Natural killer cell (primary cell): ENCODE data around the gene FCN2. TPM values are rescaled to one million over a fixed set of nuclear protein-coding genes. Genes with fewer than 3 reads are reported as not detected.

Experiments used
- ATAC-seq, 3 donors: fragments of 150-1000 bp in 2 of 3; fragments of 200-7000 bp in 1 of 3; cut with Tn5 transposase; 1 replicate in 1 of 3; 2 replicates in 2 of 3; pipeline ENCODE4 v1.10.0; 2021; ENCODE audit warnings: mild to moderate bottlenecking in 2 of 3, moderate library complexity in 2 of 3
- DNase-seq, 2 donors: peaks; one replicate each; pipeline versions ENCODE4 v3.0.0 to v3.0.0-alpha.2; 2013 to 2021; ENCODE audit warnings: mixed read lengths in 1 of 2
- H3K27ac ChIP-seq: one replicate; pipeline ENCODE4 v1.5.1; 2013; ENCODE audit warnings: mild to moderate bottlenecking, low read length
- H3K27me3 ChIP-seq: one replicate; pipeline ENCODE4 v1.6.1; 2013; ENCODE audit warnings: low read length; ENCODE audit not compliant: control insufficient read depth, insufficient read depth
- H3K36me3 ChIP-seq: one replicate; pipeline ENCODE4 v1.6.1; 2013; ENCODE audit warnings: low read length; ENCODE audit not compliant: control insufficient read depth, insufficient read depth
- H3K4me1 ChIP-seq: one replicate; pipeline ENCODE4 v1.6.1; 2013; ENCODE audit warnings: low read length; ENCODE audit not compliant: control insufficient read depth, insufficient read depth
- H3K4me3 ChIP-seq: one replicate; pipeline ENCODE4 v1.5.1; 2013; ENCODE audit warnings: low read length
- H3K9me3 ChIP-seq: one replicate; pipeline ENCODE4 v1.6.1; 2013; ENCODE audit warnings: low read length; ENCODE audit not compliant: control insufficient read depth, insufficient read depth
- H3K27ac Mint-ChIP-seq, 2 donors: one replicate each; pipeline ENCODE4 v1.8.0; 2022; ENCODE audit warnings: mild to moderate bottlenecking in 2 of 2, mixed read lengths in 2 of 2, moderate library complexity in 1 of 2
- H3K27me3 Mint-ChIP-seq, 2 donors: one replicate each; pipeline ENCODE4 v1.8.0; 2022; ENCODE audit warnings: low read depth in 2 of 2, mixed read lengths in 2 of 2
- H3K36me3 Mint-ChIP-seq: one replicate; pipeline ENCODE4 v1.8.0; 2022; ENCODE audit warnings: mixed read lengths
- H3K4me1 Mint-ChIP-seq, 2 donors: one replicate each; pipeline ENCODE4 v1.8.0; 2022; ENCODE audit warnings: mixed read lengths in 2 of 2
- H3K4me3 Mint-ChIP-seq: one replicate; pipeline ENCODE4 v1.8.0; 2022; ENCODE audit warnings: mild to moderate bottlenecking, moderate library complexity, mixed read lengths
- H3K9me3 Mint-ChIP-seq, 2 donors: one replicate each; pipeline ENCODE4 v1.8.0; 2022; ENCODE audit warnings: mixed read lengths in 2 of 2
- whole genome bisulfite sequencing: methylation state at CpG from one replicate; pipeline ENCODE4 v1.1.7; 2013; ENCODE audit warnings: missing lambda C conversion rate; ENCODE audit not compliant: insufficient coverage; 5-methylcytosine and 5-hydroxymethylcytosine counted together
- intact Hi-C: fragments of 100-400 bp; cut with micrococcal nuclease; formaldehyde crosslinking; loops from one replicate; pipeline ENCODE4 v1.14.2; 2022
- total RNA-seq, 4 donors: library from RNA; stranded (reverse); fragments of 120-200 nt in 1 of 4; gene quantifications; one replicate each; pipeline versions ENCODE4 v1.2.3 to v1.2.4, GENCODE V29; 2013 to 2022
- TF ChIP-seq, protein P1 (sequence below): fragments of 200-600 bp; IDR thresholded peaks from one replicate; pipeline ENCODE4 v1.8.0; 2022; ENCODE audit warnings: antibody characterized with exemption

The FCN2 gene
- total RNA-seq, 3 donors from 2014 or later (not counting 1 experiment from before 2014, with no cell fraction given), result not detected

DNA sequence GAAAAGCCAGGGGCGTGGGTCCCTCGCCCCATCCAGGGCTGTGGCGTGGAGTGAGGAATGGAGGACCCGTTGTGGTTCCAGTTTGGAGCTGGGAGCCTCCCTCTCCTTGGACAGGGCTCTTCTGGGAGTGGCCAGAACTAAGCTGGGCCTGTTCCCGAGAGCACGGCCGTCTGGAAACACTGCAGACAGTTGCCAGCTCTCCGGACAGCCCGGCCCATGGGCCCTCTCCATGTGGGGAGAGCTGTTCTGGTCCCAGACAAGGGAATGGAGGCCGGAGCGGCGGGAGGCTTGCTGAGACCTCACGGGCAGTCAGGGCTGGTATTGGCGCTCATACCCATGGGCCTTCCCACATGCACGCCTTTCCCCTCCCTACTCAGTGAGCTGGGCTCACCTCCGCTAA, 45.2 kb upstream of the FCN2 start:
- Histone ChIP-seq H3K4me1 (no peaks in the 10 kb centered on the region), H3K27ac (no peak overlapping the region), H3K4me3 (no peak overlapping the region), H3K9me3 (no peaks in the 10 kb centered on the region), H3K36me3 (no peaks in the 10 kb centered on the region), H3K27me3 (no peaks in the 10 kb centered on the region)
- no peak for ATAC-seq
- TF ChIP-seq, protein P1, sequence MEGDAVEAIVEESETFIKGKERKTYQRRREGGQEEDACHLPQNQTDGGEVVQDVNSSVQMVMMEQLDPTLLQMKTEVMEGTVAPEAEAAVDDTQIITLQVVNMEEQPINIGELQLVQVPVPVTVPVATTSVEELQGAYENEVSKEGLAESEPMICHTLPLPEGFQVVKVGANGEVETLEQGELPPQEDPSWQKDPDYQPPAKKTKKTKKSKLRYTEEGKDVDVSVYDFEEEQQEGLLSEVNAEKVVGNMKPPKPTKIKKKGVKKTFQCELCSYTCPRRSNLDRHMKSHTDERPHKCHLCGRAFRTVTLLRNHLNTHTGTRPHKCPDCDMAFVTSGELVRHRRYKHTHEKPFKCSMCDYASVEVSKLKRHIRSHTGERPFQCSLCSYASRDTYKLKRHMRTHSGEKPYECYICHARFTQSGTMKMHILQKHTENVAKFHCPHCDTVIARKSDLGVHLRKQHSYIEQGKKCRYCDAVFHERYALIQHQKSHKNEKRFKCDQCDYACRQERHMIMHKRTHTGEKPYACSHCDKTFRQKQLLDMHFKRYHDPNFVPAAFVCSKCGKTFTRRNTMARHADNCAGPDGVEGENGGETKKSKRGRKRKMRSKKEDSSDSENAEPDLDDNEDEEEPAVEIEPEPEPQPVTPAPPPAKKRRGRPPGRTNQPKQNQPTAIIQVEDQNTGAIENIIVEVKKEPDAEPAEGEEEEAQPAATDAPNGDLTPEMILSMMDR, result no peak
- DNase-seq, result no peak
- Mint-ChIP-seq H3K27ac (no peak overlapping the region), H3K4me3 (no peak overlapping the region), H3K27me3 (no peaks in the 10 kb centered on the region), H3K9me3 (no peaks in the 10 kb centered on the region), H3K36me3 (no peaks in the 10 kb centered on the region), H3K4me1 (no peaks in the 10 kb centered on the region)
- 87% methylated on average over 16 of the region's 16 CpGs for WGBS
- intact Hi-C loops, result no loop called here

DNA sequence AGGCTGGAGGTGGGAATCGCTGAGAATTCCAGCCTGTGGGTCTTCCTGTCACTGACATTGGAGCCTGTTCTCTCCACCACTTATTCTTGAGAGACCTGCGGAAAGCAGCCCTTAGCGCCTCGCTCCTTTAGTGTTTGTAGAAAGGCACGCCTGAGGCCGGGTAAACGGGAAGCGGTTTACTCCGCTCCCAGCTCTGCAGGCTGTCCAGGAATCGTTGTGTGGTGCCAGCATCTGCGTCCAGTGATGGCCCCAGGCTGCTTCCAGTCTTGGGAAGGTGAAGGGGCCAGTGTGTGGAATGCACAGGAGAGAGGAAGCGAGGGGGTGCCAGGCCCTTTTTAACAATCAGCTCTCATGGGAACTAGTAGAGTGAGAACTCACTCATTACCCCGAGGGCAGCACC, 44.6 kb upstream of the FCN2 start:
- Histone ChIP-seq H3K9me3 (no peaks in the 10 kb centered on the region), H3K4me3 (no peak overlapping the region), H3K4me1 (no peaks in the 10 kb centered on the region), H3K36me3 (no peaks in the 10 kb centered on the region), H3K27me3 (no peaks in the 10 kb centered on the region), H3K27ac (no peak overlapping the region)
- 94% methylated on average over 13 of the region's 13 CpGs for WGBS
- H3K27me3 Mint-ChIP-seq, result no peaks in the 10 kb centered on the region
- no peaks in the 10 kb centered on the region for H3K9me3 Mint-ChIP-seq
- no peak for ATAC-seq
- H3K4me1 Mint-ChIP-seq, result no peaks in the 10 kb centered on the region
- H3K4me3 Mint-ChIP-seq, result no peak overlapping the region
- no peak for DNase-seq
- no peak overlapping the region for H3K27ac Mint-ChIP-seq
- intact Hi-C loops, result no loop called here
- TF ChIP-seq, protein P1, result no peak
- H3K36me3 Mint-ChIP-seq, result no peaks in the 10 kb centered on the region

DNA sequence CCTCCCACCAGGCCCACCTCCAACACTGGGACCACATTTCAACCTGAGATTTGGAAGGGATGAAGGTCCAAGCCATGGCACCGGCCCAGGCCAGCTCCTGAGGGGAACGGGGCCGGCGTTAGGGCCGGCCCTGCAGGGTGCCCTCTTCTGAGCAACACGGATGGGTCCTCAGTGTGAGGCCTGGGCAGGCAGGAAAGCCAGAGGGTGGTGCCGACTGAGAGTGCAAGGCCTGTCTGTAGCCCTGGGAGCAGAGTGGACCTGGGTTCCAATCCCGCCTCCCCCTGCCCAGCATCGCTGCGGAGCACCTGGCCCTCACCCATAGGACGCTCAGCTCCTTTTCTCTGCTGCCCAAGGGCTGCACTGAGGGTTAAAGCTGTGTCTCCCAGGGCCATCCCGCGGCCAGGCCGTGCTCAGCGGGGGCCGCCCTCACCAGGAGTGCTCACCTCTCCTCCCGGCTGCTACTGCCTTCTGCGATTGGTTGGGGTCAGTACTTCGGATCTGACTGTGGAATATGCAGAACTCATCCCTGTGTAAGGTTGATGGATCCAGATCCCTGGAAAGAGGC, 44.1 kb upstream of the FCN2 start:
- DNase-seq (no peak), ATAC-seq (no peak)
- no peak overlapping the region for H3K27ac ChIP-seq
- Mint-ChIP-seq H3K9me3 (no peaks in the 10 kb centered on the region), H3K36me3 (no peaks in the 10 kb centered on the region), H3K4me1 (no peaks in the 10 kb centered on the region), H3K27me3 (no peaks in the 10 kb centered on the region), H3K4me3 (no peak overlapping the region), H3K27ac (no peak overlapping the region)
- WGBS, result 90% methylated on average over 19 of the region's 19 CpGs
- intact Hi-C loops, result no loop called here
- H3K36me3 ChIP-seq, result no peaks in the 10 kb centered on the region
- no peak overlapping the region for H3K4me3 ChIP-seq
- H3K9me3 ChIP-seq, result no peaks in the 10 kb centered on the region
- TF ChIP-seq, protein P1, result no peak
- H3K27me3 ChIP-seq, result no peaks in the 10 kb centered on the region
- no peaks in the 10 kb centered on the region for H3K4me1 ChIP-seq

DNA sequence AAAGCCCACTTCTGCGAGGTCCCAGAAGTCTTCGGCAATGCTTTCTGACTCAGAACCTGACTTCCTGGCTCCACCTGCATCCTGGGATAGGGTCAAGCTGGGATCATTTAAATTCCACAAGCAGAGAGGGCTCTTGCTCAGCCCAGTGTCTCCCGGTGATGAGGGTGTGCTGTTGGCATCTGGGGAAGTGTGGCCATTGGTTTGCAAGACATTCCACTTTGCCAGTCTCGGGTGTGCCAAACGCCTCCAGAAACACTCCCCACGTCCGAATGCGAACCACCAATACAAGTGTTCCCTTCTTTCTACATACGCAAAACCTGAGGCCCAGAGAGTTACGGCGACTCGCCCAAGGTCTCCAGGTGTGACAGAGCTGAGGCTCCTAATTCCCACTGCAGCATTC, 43.1 kb upstream of the FCN2 start:
- Histone ChIP-seq H3K27me3 (no peaks in the 10 kb centered on the region), H3K4me3 (no peak overlapping the region), H3K27ac (no peak overlapping the region), H3K36me3 (no peaks in the 10 kb centered on the region), H3K9me3 (no peaks in the 10 kb centered on the region), H3K4me1 (no peaks in the 10 kb centered on the region)
- no peaks in the 10 kb centered on the region for H3K36me3 Mint-ChIP-seq
- DNase-seq (no peak), ATAC-seq (no peak)
- H3K4me3 Mint-ChIP-seq, result no peak overlapping the region
- H3K27ac Mint-ChIP-seq, result no peak overlapping the region
- H3K9me3 Mint-ChIP-seq, result no peaks in the 10 kb centered on the region
- no peaks in the 10 kb centered on the region for H3K27me3 Mint-ChIP-seq
- intact Hi-C loops, result no loop called here
- TF ChIP-seq, protein P1, result no peak
- WGBS, result 94% methylated on average over 12 of the region's 12 CpGs
- H3K4me1 Mint-ChIP-seq, result no peaks in the 10 kb centered on the region
